Activated effector memory CD4-positive, alpha-beta T cell treated with anti-CD3 and anti-CD28 coated beads, Interleukin-2, amount 50 U/mL, for 16 hours (primary cell): ENCODE data around the gene SERF1A.
"Not testable (repeated sequence)": the region's sequence is repeated elsewhere in the genome, so short reads cannot be mapped to it uniquely, and the experiment has no call there.

Experiments
- DNase-seq: peaks from one replicate; pipeline ENCODE4 v3.0.0-alpha.2; 2020

Gene SERF1A

DNA sequence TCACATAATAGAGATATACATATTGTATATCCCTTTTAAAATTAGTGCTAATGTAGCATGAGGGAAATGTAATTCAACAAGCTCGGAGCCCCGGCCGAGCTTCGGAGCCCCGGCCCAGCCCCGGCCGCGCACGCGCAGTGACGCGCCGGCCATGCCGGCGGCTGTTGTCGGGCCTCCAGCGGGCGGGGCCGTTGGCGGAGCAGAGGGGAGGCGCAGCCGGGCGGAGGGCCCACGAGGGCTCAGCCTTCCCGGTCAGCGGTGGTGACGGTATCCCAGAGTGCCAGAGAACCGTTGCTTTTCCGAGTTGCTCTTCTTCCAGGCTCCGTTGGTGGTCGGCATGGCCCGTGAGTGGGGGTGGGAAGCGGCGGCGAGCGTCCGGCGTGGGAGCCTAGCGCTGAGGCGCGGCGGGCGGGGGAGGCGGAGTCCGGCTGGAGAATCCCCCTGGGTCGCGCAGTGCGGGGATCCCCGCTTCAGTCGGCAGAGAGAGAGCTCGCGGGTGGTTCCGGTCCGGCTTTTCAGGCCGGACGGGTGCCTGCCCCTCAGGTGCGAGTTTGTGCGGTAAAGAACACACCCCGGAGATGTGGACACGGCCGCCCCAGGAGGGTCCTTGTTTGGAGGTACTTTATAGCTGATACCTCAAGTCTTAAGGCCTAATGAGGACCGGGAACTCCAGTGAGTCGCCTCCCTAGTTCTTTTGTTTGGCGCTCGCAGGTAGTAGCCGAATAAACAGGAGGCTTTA, at the start of gene SERF1A:
SERF1A (plus strand) TSS at position 137 of the 739 bp plus-strand sequence; CDS start at position 338, 201 bp downstream.
- DNase-seq = not testable (repeated sequence)

DNA sequence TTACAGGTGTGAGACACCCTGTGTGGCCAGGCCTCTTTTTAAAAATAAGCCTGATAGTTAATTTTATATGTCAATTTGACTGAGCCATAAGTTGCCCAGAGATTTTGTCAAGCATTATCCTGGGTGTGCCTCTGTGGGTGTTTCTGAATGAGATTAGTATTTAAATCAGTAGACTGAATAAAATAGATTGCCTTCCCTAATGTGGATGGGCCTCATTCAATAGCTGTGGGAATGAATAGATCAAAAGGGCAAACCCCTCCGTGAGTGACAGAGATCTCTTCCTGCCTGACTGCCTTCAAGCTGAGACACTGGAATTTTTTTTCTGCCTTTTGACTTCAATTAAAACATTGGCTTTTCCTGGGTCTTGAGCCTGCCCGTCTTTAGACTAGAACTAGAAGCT, 33.7 kb upstream of the SERF1A start:
- not testable (repeated sequence) for DNase-seq

DNA sequence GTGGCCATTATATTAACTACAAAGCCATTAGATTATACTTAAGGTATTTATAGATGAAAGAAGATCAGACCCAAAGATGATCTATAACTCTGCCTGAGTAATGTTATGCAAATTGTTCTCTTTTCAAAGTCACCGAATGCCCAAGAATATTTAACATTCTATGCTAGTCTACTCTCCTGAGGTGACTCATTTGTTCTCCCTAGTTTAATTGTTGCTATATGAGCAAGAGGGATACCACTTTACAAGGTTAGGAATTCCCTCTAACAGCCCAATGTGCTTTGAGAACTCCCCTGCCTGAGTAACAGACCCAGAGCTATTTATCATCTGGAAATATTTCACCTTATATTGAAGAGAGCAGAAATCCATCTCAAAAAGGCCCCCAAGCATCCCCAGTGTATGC, 29.8 kb upstream of the SERF1A start:
- not testable (repeated sequence) for DNase-seq

DNA sequence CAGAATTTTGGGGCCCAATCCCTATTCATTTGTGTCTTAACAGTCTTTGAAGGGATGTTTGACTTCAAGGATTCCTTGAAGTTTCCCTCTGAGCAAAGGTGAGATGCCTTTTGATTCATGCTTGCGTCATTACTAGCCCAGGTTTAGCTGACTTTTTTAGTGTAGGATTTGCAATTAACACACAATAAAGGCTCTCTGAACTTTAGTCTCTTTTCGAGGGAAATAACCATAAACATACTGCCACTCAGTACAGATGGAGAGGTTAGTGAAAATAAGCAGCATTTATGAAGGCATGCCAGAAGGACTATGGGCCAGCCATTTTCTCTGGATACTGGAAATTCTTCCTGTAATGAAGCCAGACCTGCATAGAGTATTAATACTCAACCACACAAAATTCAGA, 4.4 kb upstream of the SERF1A start:
- DNase-seq = not testable (repeated sequence)

DNA sequence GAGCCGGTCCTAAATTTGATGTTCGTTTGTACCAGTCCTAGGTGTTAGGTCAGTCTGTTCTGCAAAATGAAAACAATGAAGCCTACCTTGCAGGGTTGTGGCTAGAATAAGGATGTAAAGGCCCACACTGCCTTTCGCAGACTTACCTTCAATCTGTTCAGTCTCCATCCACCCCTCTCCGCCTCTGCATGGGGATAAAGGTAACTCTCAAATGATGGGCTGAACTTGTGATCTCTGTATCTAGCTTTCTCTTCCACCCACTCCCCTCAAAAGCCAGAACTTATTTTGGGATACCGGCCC, 753 bp downstream of the SERF1A start:
- not testable (repeated sequence) for DNase-seq

DNA sequence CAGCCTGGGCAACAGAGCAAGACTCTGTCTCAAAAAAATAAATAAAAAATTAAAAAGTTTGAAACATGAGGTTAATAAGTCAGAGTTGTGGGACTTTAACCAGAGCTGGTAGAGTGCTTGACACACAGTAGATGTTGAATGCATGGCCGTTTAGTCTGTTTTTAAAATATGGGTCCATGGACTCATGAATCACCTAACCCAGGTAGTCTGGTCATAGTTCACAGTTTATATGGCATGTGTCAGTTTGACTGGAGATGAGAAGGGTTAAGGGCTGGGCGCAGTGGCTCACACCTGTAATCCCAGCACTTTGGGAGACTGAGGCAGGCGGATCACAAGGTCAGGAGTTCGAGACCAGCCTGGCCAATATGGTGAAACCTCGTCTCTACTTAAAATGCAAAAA, 6.2 kb downstream of the SERF1A start:
- not testable (repeated sequence) for DNase-seq

DNA sequence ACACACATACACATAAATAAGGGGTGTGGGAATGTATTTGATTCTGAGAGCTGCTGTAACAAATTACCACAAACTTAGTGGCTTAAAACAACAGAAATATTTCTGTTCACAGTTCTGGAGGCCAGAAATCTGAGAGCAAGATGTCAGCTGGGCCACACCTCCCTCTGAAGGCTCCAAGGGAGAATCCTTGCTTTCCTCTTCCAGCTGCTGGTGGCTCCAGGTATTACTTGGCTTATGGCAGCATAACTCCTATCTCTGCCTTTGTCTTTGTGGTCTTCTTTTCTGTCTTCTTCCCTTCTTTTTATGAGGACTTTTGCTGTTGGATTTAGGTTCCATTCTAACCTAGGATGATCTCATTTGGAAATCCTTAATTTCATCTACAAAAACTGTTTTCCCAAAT, 16.4 kb downstream of the SERF1A start:
- not testable (repeated sequence) for DNase-seq

DNA sequence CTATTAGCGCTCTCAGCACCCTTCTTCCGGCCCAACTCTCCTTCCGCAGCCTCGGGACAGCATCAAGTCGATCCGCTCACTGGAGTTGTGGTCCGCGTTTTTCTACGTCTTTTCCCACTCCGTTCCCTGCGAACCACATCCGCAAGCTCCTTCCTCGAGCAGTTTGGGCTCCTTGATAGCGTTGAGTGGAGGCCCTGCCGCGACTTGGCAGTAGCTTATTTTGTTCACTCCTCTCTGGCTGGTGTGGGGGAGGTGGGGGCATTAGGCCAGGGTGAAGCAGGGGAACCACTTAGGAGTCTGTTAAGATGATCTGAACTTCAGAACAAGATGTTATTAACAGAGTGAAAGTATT, 24.7 kb downstream of the SERF1A start:
- not testable (repeated sequence) for DNase-seq

DNA sequence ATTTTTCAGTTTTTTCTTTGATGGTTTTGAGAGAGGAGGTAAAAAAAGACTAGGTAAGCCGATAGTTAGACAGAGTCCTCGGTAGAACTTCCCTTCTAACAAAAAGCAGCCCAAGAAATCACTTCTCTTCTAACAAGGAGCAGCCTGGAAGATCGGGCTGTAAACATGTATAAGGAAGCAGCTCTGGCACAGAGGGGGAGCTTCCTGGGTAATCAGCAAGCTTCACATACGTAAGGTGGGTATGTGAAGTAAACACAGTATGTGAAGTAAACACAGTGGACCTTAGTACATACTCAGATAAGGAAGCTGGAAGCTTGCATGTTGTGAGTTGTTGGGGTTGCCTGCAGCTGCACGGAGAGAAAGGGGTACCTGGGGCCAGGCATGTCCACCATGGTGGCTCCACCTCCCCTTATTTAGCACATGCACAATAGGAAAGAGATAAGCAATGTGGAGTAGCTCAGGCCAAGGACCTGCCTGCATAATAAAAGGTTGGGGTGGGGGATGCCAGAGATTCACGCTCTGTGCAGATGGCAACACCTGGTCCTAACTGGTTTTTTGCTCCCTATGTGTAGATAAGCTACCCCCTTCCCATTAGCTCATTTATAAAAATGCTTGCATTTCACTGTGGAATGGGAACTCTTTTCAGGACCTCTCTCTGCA, 31.4 kb downstream of the SERF1A start:
- not testable (repeated sequence) for DNase-seq

DNA sequence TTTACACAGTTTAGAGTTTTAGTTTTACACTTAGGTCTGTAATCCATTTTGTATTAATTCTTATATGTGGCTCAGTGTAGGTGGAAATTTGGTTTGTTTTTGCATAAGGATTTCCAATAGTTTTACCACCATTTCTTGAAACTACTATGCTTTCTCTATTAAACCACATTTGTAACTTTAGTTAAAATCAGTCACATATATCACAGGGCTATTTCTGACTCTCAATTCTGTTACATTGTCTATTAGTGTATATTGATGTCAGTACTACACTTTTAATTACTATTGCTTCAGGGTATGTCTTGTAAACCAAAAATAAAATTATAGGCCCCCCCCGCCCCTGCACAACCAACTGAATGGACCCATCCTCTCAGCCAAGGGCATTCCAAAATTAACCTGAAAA, 32.1 kb downstream of the SERF1A start:
- DNase-seq = not testable (repeated sequence)

DNA sequence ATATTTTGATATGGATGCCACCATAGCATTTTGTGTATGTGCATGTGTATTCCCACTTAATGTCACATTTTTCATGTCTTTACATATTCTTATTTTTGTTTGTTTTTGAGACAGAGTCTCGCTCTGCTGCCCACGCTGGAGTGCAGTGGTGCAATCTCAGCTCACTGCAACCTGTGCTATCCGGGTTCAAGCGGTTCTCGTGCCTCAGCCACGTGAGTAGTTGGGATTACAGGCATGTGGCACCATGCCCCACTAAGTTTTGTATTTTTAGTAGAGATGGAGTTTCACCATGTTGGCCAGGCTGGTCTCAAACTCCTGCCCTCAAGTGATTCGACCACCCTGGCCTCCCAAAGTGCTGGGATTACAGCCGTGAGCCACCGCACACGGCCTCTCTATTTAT, 52.6 kb downstream of the SERF1A start:
- DNase-seq = not testable (repeated sequence)
